ENCODE measurements around the gene NEURL1B.
A peak's percentile ranks its signal among the peaks of the same experiment; 100 is the strongest.

Gene NEURL1B

GRCh38 chr5:172689801-172690200, 48.7 kb downstream of the NEURL1B start:
- peaks cover 7% of the 10 kb centered on the region for H3K27me3 ChIP-seq (ENCODE audit: control insufficient read depth, insufficient read depth, low read length)
- peaks cover 8% of the 10 kb centered on the region; the same call in 1 of the 2 replicates for H3K4me1 ChIP-seq (ENCODE audit: control insufficient read depth, insufficient read depth, low read length)
- no peak overlapping the region for H3K9ac ChIP-seq (ENCODE audit: low read length)
- H3K9me3 ChIP-seq (ENCODE audit: control insufficient read depth, insufficient read depth, low read depth, low read length), result no peaks in the 10 kb centered on the region
- H3K36me3 ChIP-seq (ENCODE audit: control insufficient read depth, insufficient read depth, low read length), result no peaks in the 10 kb centered on the region
- no peak overlapping the region for H3K4me3 ChIP-seq (ENCODE audit: low read depth, low read length)
- H3K27ac ChIP-seq (ENCODE audit: low read depth, low read length), result no peak overlapping the region

- Histone ChIP-seq H3K9ac (ENCODE audit: low read length) (no peak overlapping the region), H3K4me3 (ENCODE audit: low read depth, low read length) (no peak overlapping the region), H3K36me3 (ENCODE audit: control insufficient read depth, insufficient read depth, low read length) (no peaks in the 10 kb centered on the region), H3K27me3 (ENCODE audit: control insufficient read depth, insufficient read depth, low read length) (peaks cover under 1% of the 10 kb centered on the region; the same call in 1 of the 2 replicates), H3K27ac (ENCODE audit: low read depth, low read length) (no peak overlapping the region), H3K9me3 (ENCODE audit: control insufficient read depth, insufficient read depth, low read depth, low read length) (no peaks in the 10 kb centered on the region), H3K4me1 (ENCODE audit: control insufficient read depth, insufficient read depth, low read length) (peaks cover 8% of the 10 kb centered on the region; the same call in 1 of the 2 replicates)
These were observed 49.4 kb downstream of the NEURL1B start for GRCh38 chr5:172690258-172691075.

DNA sequence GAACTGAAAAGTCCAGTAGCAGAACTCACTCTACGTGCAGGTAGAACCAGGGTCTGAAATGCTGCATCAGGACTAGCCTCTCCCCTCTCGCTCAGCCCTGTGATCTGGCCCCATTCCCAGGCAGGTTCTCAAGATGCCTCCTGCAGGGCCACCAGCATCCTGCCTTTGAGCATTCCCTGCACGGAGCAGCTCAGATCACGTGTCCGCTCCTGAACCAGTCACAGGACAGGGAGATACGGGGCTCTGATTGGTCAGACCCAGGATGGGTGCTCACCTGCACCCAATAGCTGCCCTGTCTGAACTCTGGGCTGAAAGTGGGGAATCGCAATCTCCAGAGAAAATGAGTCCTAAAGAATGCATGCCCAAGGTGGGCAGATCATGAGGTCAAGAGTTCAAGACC, 50.8 kb downstream of the NEURL1B start:
- Histone ChIP-seq H3K4me1 (ENCODE audit: control insufficient read depth, insufficient read depth, low read length) (peaks cover 9% of the 10 kb centered on the region; the same call in 1 of the 2 replicates), H3K9ac (ENCODE audit: low read length) (no peak overlapping the region), H3K9me3 (ENCODE audit: control insufficient read depth, insufficient read depth, low read depth, low read length) (no peaks in the 10 kb centered on the region), H3K4me3 (ENCODE audit: low read depth, low read length) (no peak overlapping the region), H3K27me3 (ENCODE audit: control insufficient read depth, insufficient read depth, low read length) (peaks cover 3% of the 10 kb centered on the region), H3K27ac (ENCODE audit: low read depth, low read length) (no peak overlapping the region), H3K36me3 (ENCODE audit: control insufficient read depth, insufficient read depth, low read length) (no peaks in the 10 kb centered on the region)

DNA sequence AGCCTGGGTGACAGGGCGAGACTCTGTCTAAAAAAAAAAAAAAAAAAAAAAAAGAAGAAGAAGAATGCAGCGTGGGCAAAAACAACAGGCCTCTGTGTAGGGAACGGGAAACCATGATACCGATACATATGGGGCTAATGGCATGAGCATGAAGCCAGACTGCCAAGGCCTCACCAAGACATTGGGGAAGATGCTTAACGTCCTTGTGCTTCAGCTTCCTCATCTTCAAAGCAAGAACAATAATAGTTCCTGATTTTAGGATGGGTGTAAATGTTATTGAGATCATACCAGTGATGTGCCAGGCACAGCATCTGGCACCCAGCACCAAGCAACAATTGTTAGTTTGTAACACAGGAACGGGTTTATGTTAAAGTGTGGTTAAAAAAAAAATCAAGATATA, 51.4 kb downstream of the NEURL1B start:
- H3K4me3 ChIP-seq (ENCODE audit: low read depth, low read length), result no peak overlapping the region
- peaks cover 14% of the 10 kb centered on the region; the same call in 1 of the 2 replicates for H3K4me1 ChIP-seq (ENCODE audit: control insufficient read depth, insufficient read depth, low read length)
- H3K36me3 ChIP-seq (ENCODE audit: control insufficient read depth, insufficient read depth, low read length), result no peaks in the 10 kb centered on the region
- H3K27ac ChIP-seq (ENCODE audit: low read depth, low read length), result no peak overlapping the region
- H3K9me3 ChIP-seq (ENCODE audit: control insufficient read depth, insufficient read depth, low read depth, low read length), result no peaks in the 10 kb centered on the region
- no peak overlapping the region for H3K9ac ChIP-seq (ENCODE audit: low read length)
- H3K27me3 ChIP-seq (ENCODE audit: control insufficient read depth, insufficient read depth, low read length), result peaks cover 7% of the 10 kb centered on the region

GRCh38 chr5:172692981-172693380, 51.9 kb downstream of the NEURL1B start:
- Histone ChIP-seq H3K4me1 (ENCODE audit: control insufficient read depth, insufficient read depth, low read length) (peaks cover 18% of the 10 kb centered on the region), H3K36me3 (ENCODE audit: control insufficient read depth, insufficient read depth, low read length) (no peaks in the 10 kb centered on the region), H3K9ac (ENCODE audit: low read length) (no peak overlapping the region), H3K4me3 (ENCODE audit: low read depth, low read length) (no peak overlapping the region), H3K9me3 (ENCODE audit: control insufficient read depth, insufficient read depth, low read depth, low read length) (no peaks in the 10 kb centered on the region), H3K27me3 (ENCODE audit: control insufficient read depth, insufficient read depth, low read length) (peaks cover 7% of the 10 kb centered on the region), H3K27ac (ENCODE audit: low read depth, low read length) (no peak overlapping the region)

DNA sequence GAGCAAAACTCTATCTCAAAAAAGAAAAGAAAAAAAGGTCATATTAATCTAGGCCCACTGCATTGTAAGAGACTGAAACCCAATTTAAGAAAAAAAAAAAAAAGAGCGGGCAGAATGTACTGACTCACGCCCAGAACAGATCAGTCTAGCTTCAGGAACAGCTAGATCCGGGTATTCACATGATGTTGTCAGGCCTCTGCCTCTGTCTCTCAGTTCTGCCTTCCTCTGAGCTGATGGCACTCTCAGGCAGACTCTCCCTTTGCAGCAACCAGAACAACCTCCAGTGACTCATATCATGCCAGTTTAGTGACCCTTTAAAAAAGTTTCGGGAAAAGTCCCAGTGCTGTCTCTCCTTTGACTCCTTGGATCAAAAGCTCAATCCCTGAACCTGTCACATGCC, 53.0 kb downstream of the NEURL1B start:
- Histone ChIP-seq H3K27ac (ENCODE audit: low read depth, low read length) (no peak overlapping the region), H3K9ac (ENCODE audit: low read length) (no peak overlapping the region), H3K9me3 (ENCODE audit: control insufficient read depth, insufficient read depth, low read depth, low read length) (no peaks in the 10 kb centered on the region), H3K4me1 (ENCODE audit: control insufficient read depth, insufficient read depth, low read length) (peaks cover 14% of the 10 kb centered on the region), H3K4me3 (ENCODE audit: low read depth, low read length) (no peak overlapping the region), H3K27me3 (ENCODE audit: control insufficient read depth, insufficient read depth, low read length) (peaks cover 11% of the 10 kb centered on the region), H3K36me3 (ENCODE audit: control insufficient read depth, insufficient read depth, low read length) (no peaks in the 10 kb centered on the region)

DNA sequence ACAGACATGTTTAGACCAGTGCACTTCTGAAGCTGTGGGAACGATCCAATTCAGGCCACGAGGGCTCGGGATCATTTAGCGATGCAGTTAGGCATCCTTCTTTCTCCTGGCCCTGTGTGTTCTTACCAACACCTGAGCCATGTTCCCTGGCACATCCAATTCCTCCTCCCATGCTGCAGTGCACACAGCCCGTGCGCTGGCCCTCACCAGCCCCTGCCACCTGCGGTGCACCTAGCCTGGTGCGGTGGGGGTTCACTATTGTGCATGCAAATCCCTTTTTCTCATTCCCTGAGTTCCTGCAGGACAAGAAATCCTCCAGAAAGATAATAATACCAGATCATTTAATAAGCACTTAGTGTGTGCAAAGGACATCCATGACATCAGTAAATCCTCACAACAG, 53.5 kb downstream of the NEURL1B start:
- H3K27ac ChIP-seq (ENCODE audit: low read depth, low read length), result no peak overlapping the region

GRCh38 chr5:172695232-172696054, 54.4 kb downstream of the NEURL1B start:
- Histone ChIP-seq H3K9ac (ENCODE audit: low read length) (no peak overlapping the region), H3K27ac (ENCODE audit: low read depth, low read length) (no peak overlapping the region), H3K27me3 (ENCODE audit: control insufficient read depth, insufficient read depth, low read length) (peaks cover 11% of the 10 kb centered on the region), H3K9me3 (ENCODE audit: control insufficient read depth, insufficient read depth, low read depth, low read length) (no peaks in the 10 kb centered on the region), H3K4me1 (ENCODE audit: control insufficient read depth, insufficient read depth, low read length) (peaks cover 22% of the 10 kb centered on the region), H3K4me3 (ENCODE audit: low read depth, low read length) (no peak overlapping the region), H3K36me3 (ENCODE audit: control insufficient read depth, insufficient read depth, low read length) (no peaks in the 10 kb centered on the region)

More for the DNA sequence above, 53.5 kb downstream of the NEURL1B start:
- H3K36me3 ChIP-seq (ENCODE audit: control insufficient read depth, insufficient read depth, low read length), result no peaks in the 10 kb centered on the region
- H3K9me3 ChIP-seq (ENCODE audit: control insufficient read depth, insufficient read depth, low read depth, low read length), result no peaks in the 10 kb centered on the region
- H3K27me3 ChIP-seq (ENCODE audit: control insufficient read depth, insufficient read depth, low read length), result peaks cover 11% of the 10 kb centered on the region
- no peak overlapping the region for H3K9ac ChIP-seq (ENCODE audit: low read length)
- H3K4me3 ChIP-seq (ENCODE audit: low read depth, low read length), result no peak overlapping the region
- H3K4me1 ChIP-seq (ENCODE audit: control insufficient read depth, insufficient read depth, low read length), result peaks cover 16% of the 10 kb centered on the region

- Histone ChIP-seq H3K36me3 (ENCODE audit: control insufficient read depth, insufficient read depth, low read length) (no peaks in the 10 kb centered on the region), H3K27ac (ENCODE audit: low read depth, low read length) (no peak overlapping the region), H3K4me1 (ENCODE audit: control insufficient read depth, insufficient read depth, low read length) (peaks cover 29% of the 10 kb centered on the region), H3K27me3 (ENCODE audit: control insufficient read depth, insufficient read depth, low read length) (peaks cover 17% of the 10 kb centered on the region), H3K9me3 (ENCODE audit: control insufficient read depth, insufficient read depth, low read depth, low read length) (no peaks in the 10 kb centered on the region), H3K9ac (ENCODE audit: low read length) (no peak overlapping the region), H3K4me3 (ENCODE audit: low read depth, low read length) (no peak overlapping the region)
These were observed 55.2 kb downstream of the NEURL1B start for GRCh38 chr5:172696171-172696849.

- Histone ChIP-seq H3K36me3 (ENCODE audit: control insufficient read depth, insufficient read depth, low read length) (no peaks in the 10 kb centered on the region), H3K4me1 (ENCODE audit: control insufficient read depth, insufficient read depth, low read length) (peaks cover 35% of the 10 kb centered on the region), H3K27ac (ENCODE audit: low read depth, low read length) (no peak overlapping the region), H3K9me3 (ENCODE audit: control insufficient read depth, insufficient read depth, low read depth, low read length) (no peaks in the 10 kb centered on the region), H3K9ac (ENCODE audit: low read length) (peak overlapping the region; percentile 47), H3K27me3 (ENCODE audit: control insufficient read depth, insufficient read depth, low read length) (peaks cover 24% of the 10 kb centered on the region), H3K4me3 (ENCODE audit: low read depth, low read length) (peak overlapping the region; percentile 55)
These were observed 56.4 kb downstream of the NEURL1B start for GRCh38 chr5:172697123-172698121.
